Measurements from ENCODE around the gene MKRN2OS. TPM values are rescaled to one million over a fixed set of nuclear protein-coding genes. Genes with fewer than 3 reads are reported as not detected.

MKRN2OS gene
- total and polyA plus RNA-seq, 10 of the 15 experiments (the other 5 are each of a cell fraction or from before 2014, with no cell fraction given) = 0.20 to 1.0 (median 0.40) TPM; not detected in 4

GRCh38 chr3:12560505-12561190 lies 15.3 kb upstream of the MKRN2OS start (continued):
- TF ChIP-seq NKRF (conservative IDR thresholded peaks at IDR 0.05) = no peak
- TF ChIP-seq EED (IDR thresholded peaks at IDR 0.05; ENCODE audit: low read depth) = 0 out of 2 replicates have a peak, but pooled peaks have one; percentile 54
- TF ChIP-seq ZZZ3 (IDR thresholded peaks at IDR 0.05; ENCODE audit: control insufficient read depth, insufficient read length, low read depth) = no peak
- no peak for TF ChIP-seq NR2F1 (conservative IDR thresholded peaks at IDR 0.05)
- no peak for TF ChIP-seq ASH2L (IDR thresholded peaks at IDR 0.05; ENCODE audit: borderline replicate concordance, low read depth)
- peak; percentile 22 to 50; a peak in 2 of 4 replicates for TF ChIP-seq EP300 (IDR thresholded peaks at IDR 0.05; ENCODE audit: borderline replicate concordance in 1 of 2, control insufficient read depth in 1 of 2, low read depth in 2 of 2, low read length in 2 of 2)
- no peak for TF ChIP-seq HDAC2 (IDR thresholded peaks at IDR 0.05)
- TF ChIP-seq ZBTB33 (IDR thresholded peaks at IDR 0.05) = no peak
- TF ChIP-seq IRF5 (IDR thresholded peaks at IDR 0.05; ENCODE audit: borderline replicate concordance) = no peak
- TF ChIP-seq SREBF2 (IDR thresholded peaks at IDR 0.05; ENCODE audit: low read length) = no peak
- TF ChIP-seq, protein P1, sequence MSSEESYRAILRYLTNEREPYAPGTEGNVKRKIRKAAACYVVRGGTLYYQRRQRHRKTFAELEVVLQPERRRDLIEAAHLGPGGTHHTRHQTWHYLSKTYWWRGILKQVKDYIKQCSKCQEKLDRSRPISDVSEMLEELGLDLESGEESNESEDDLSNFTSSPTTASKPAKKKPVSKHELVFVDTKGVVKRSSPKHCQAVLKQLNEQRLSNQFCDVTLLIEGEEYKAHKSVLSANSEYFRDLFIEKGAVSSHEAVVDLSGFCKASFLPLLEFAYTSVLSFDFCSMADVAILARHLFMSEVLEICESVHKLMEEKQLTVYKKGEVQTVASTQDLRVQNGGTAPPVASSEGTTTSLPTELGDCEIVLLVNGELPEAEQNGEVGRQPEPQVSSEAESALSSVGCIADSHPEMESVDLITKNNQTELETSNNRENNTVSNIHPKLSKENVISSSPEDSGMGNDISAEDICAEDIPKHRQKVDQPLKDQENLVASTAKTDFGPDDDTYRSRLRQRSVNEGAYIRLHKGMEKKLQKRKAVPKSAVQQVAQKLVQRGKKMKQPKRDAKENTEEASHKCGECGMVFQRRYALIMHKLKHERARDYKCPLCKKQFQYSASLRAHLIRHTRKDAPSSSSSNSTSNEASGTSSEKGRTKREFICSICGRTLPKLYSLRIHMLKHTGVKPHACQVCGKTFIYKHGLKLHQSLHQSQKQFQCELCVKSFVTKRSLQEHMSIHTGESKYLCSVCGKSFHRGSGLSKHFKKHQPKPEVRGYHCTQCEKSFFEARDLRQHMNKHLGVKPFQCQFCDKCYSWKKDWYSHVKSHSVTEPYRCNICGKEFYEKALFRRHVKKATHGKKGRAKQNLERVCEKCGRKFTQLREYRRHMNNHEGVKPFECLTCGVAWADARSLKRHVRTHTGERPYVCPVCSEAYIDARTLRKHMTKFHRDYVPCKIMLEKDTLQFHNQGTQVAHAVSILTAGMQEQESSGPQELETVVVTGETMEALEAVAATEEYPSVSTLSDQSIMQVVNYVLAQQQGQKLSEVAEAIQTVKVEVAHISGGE (CRISPR knock-in tag; IDR thresholded peaks at IDR 0.05) = no peak
- no peak for TF ChIP-seq IRF3 (IDR thresholded peaks at IDR 0.05)
- peak; percentile 57; the same call in 1 of the 2 replicates for TF ChIP-seq TAF1 (IDR thresholded peaks at IDR 0.05; ENCODE audit: borderline replicate concordance, low read depth, low read length)
- peak; percentile 4; the same call in 1 of the 2 replicates for TF ChIP-seq CBFB (IDR thresholded peaks at IDR 0.05; ENCODE audit: low read depth)
- TF ChIP-seq SMAD1 (IDR thresholded peaks at IDR 0.05; ENCODE audit: low read depth, partially characterized antibody) = no peak
- TF ChIP-seq NR2C1 (IDR thresholded peaks at IDR 0.05) = no peak
- peak; percentile 57; the same call in 1 of the 2 replicates for TF ChIP-seq MLLT1 (IDR thresholded peaks at IDR 0.05)
- no peak; the same call in 1 of the 2 replicates for TF ChIP-seq CHD2 (IDR thresholded peaks at IDR 0.05; ENCODE audit: borderline replicate concordance, low read depth, low read length)
